GM19438 (cell line): Measurements from ENCODE around the gene LMX1A.

Experiments
- ATAC-seq: cut with Tn5 transposase; IDR thresholded peaks from one replicate; pipeline ENCODE4 v1.9.1; 2021; ENCODE audit warnings: low read depth; ENCODE audit not compliant: unreplicated experiment

The LMX1A gene

GRCh38 chr1:165173818-165174217 is 182.7 kb downstream of the LMX1A start:
- no peak for ATAC-seq

- ATAC-seq = no peak
These were observed 183.1 kb downstream of the LMX1A start for GRCh38 chr1:165173409-165173808.

- ATAC-seq = no peak
These were observed 183.8 kb downstream of the LMX1A start for GRCh38 chr1:165172666-165173065.

DNA sequence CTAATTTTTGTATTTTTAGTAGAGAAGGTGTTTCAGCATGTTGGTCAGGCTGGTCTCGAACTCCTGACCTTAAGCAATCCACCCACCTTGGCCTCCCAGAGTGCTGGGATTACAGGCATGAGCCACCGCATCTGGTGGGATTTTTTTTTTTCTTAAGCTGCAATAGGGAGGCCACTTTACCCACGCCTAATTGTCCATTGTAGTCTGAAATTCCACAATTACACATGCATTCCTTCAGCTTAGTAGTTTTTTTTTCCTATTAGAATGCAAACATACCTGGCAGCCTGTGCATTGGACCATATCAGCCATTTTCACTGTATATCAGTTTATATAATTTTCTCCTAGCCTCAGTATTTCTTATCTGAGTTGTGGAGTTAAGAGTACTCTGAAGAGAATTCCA is 186.8 kb downstream of the LMX1A start:
- ATAC-seq = no peak

- no peak for ATAC-seq
These were observed 187.5 kb downstream of the LMX1A start for GRCh38 chr1:165169028-165169427.

GRCh38 chr1:165168467-165168866 is 188.0 kb downstream of the LMX1A start:
- no peak for ATAC-seq

GRCh38 chr1:165162671-165163241 is 193.8 kb downstream of the LMX1A start:
- no peak for ATAC-seq

DNA sequence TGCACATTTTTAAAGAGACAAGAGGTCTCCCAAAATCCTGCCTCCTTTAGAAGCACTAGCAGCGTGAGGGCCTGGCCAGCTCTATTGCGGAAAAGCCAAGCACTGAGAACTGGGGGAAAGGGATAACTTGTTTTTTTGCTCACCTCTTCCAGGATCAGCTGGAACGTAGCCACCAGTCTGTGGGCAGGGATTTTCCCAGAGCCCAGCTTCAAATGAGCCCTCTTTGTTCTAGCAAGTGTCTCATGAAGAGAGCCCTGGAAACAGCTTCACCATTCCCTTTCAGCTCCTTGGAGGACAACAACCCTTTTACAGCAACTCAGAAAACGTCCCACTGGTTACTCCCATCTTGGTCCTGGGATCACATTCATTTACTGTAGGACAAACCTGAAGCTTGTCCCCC is 195.4 kb downstream of the LMX1A start:
- no peak for ATAC-seq

DNA sequence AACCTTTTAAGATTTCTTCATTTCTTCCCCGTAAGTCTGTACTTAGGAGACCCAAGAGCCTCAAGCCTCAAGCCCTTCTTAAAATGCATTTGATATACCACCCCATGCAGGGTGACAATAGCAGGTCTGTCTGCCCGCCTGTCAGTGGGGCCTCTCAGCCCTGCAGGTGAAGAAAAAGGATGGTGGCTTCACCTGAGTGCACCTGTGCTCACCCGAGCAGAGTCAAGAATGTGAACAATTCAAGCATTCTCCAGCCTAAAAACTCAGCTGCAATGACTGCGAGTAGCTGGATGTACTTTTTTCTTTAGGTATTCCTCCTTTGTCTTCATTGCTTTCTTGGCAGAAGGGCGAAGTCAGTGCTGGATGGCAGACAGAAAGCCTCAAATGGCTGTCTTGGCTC is 203.3 kb downstream of the LMX1A start:
- no peak for ATAC-seq

DNA sequence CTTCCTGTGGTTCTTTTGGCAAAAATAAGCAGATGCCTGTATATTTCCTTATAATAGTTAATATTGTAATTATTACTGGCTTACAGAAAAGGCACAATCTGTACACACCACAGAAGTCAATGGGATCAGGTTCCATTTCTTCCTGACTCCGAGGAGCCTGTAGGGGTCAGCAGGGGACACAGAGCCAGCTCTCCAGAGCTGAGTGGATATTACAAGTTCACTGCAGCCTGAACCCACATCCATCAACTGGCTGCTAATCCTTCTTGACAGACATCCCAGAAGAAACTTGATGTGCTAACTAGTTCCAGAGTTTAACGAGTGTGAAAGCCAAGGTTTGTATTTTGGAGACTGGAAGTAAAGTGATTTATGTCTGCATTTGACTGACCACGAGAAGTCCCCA is 203.8 kb downstream of the LMX1A start:
- no peak for ATAC-seq

DNA sequence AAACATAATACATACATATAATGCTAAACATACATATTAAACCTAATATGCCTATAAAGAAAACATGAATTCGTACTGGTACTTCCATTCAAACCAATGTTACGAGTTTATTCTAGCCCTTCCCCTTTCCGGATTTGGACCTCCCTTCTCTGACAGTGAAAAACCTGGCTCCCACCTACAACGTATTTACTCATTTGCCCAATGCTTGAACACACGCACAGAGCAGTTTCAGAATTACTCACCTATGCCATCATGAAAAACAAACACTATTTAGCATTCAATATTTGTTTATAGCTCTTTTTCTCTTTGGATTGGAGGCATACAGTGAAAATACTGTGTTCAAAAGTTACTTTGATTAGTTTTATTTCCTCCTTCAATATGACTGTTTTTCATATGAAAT is 204.4 kb downstream of the LMX1A start:
- no peak for ATAC-seq
